Uterus (tissue), 4 donors: Measurements from ENCODE around the gene HSPG2. TPM values are rescaled to one million over a fixed set of nuclear protein-coding genes. Genes with fewer than 3 reads are reported as not detected.

Experiments used
- DNase-seq, 2 donors: peaks; one replicate each; pipeline ENCODE4 v3.0.0-alpha.2; 2019 to 2020
- H3K27ac ChIP-seq, 2 donors: fragments of 200-600 bp; sonication (generic); 1 replicate in 1 of 2; 2 replicates in 1 of 2; pipeline ENCODE4 v1.5.1; 2016 to 2018
- H3K27me3 ChIP-seq, 2 donors: fragments of 200-600 bp; sonication (generic); one replicate each; pipeline ENCODE4 v1.5.1; 2018 to 2019; ENCODE audit warnings: control low read depth in 1 of 2
- H3K36me3 ChIP-seq, 2 donors: fragments of 200-600 bp; sonication (generic); one replicate each; pipeline ENCODE4 v1.5.1; 2019; ENCODE audit warnings: control low read depth in 1 of 2
- H3K4me1 ChIP-seq, 2 donors: fragments of 200-600 bp; sonication (generic); one replicate each; pipeline ENCODE4 v1.5.1; 2018 to 2019; ENCODE audit warnings: control low read depth in 1 of 2
- H3K4me3 ChIP-seq, 2 donors: fragments of 200-600 bp; sonication (generic); 1 replicate in 1 of 2; 2 replicates in 1 of 2; pipeline ENCODE4 v1.5.1; 2018 to 2019; ENCODE audit warnings: mild to moderate bottlenecking in 1 of 2
- H3K9me3 ChIP-seq, 2 donors: fragments of 200-600 bp; sonication (generic); one replicate each; pipeline ENCODE4 v1.5.1; 2019; ENCODE audit warnings: control low read depth in 1 of 2
- CTCF ChIP-seq, 4 experiments: fragments of 200-600 bp in 2 of 4; fragments of 450-650 bp in 2 of 4; sonication (generic) in 2 of 4; IDR thresholded peaks; one replicate each; pipeline ENCODE4 v1.5.1; 2016 to 2019; ENCODE audit warnings: antibody characterized with exemption in 4 of 4, mild to moderate bottlenecking in 2 of 4, moderate library complexity in 1 of 4
- POLR2A ChIP-seq, 2 donors: fragments of 450-650 bp; IDR thresholded peaks; one replicate each; pipeline ENCODE4 v1.6.1; 2016; ENCODE audit warnings: antibody characterized with exemption in 2 of 2, mild to moderate bottlenecking in 1 of 2, moderate library complexity in 1 of 2
- intact Hi-C: fragments of 100-400 bp; cut with DNase I; formaldehyde crosslinking; loops from one replicate; pipeline ENCODE4 v1.15.1; 2023; ENCODE audit warnings: low total_unique reads
- total RNA-seq, 4 donors: library from RNA; depleted of rRNA in 3 of 4; stranded (reverse); fragments of >200 nt in 3 of 4; gene quantifications; one replicate each; pipeline versions ENCODE4 v1.1.0 to v1.2.4, GENCODE V29; 2014 to 2023
- donor health status: DM: yes; HTN: yes; CAD: no.

The HSPG2 gene
- total RNA-seq, 4 donors from 2014 or later, result 96.8 to 677 (median 290) TPM

GRCh38 chr1:21838359-21839157 is 98.6 kb downstream of the HSPG2 start:
- Histone ChIP-seq H3K4me1 (no peaks in the 10 kb centered on the region), H3K9me3 (peaks cover 0 to 8% of the 10 kb centered on the region in 2 donors), H3K36me3 (no peaks in the 10 kb centered on the region), H3K27ac (no peak overlapping the region), H3K4me3 (no peak overlapping the region), H3K27me3 (no peaks in the 10 kb centered on the region)
- no peak for TF ChIP-seq POLR2A (IDR thresholded peaks at IDR 0.05)
- TF ChIP-seq CTCF (IDR thresholded peaks at IDR 0.05), result no peak
- no peak for DNase-seq
- intact Hi-C loops, result no loop called here

DNA sequence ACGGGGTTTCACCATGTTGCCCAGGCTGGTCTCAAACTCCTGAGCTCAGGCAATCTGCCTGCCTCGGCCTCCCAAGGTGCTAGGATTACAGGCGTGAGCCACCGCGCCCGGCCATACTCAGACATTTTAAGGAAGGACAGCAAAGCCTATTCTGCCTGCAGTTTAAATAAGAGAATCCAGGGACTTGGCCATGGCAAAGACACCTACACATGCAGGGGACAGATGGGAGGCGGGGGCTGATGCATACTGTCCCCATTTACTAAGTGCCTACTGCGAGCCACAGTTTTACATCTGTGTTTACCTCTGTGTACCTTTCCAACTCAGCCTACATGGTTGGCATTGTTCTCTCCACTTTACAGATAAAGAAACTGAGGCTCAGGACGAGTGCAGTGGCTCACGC is 99.6 kb downstream of the HSPG2 start:
- Histone ChIP-seq H3K27ac (no peak overlapping the region), H3K9me3 (peaks cover 0 to 8% of the 10 kb centered on the region in 2 donors), H3K4me3 (no peak overlapping the region), H3K36me3 (no peaks in the 10 kb centered on the region), H3K27me3 (no peaks in the 10 kb centered on the region), H3K4me1 (no peaks in the 10 kb centered on the region)
- no peak for DNase-seq
- intact Hi-C loops, result no loop called here
- TF ChIP-seq CTCF (IDR thresholded peaks at IDR 0.05) (no peak), POLR2A (IDR thresholded peaks at IDR 0.05) (no peak)

DNA sequence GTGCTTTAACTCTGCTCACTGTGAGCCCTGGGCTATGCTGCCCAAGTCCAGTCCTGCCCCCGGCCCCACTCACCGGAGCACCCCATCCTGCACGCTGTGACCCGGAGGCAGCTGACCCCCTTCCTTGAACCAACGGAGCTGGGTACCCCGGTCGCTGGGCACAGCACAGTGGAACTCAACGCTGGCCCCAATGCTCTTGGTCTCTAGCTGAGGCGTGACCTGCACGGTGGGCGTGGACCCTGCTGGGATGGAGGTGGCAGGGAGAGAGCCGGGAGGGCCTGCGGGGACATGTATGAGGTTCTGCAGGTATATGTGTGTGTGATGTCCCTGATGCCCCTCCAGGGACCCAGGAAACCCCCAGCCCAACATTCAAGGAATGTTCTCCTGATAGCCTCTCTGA is 100.4 kb downstream of the HSPG2 start:
- no peak overlapping the region for H3K4me3 ChIP-seq
- no peak for TF ChIP-seq CTCF (IDR thresholded peaks at IDR 0.05)
- TF ChIP-seq POLR2A (IDR thresholded peaks at IDR 0.05), result no peak
- no peak overlapping the region for H3K27ac ChIP-seq
- peaks cover 0 to 8% of the 10 kb centered on the region in 2 donors for H3K9me3 ChIP-seq
- H3K36me3 ChIP-seq, result no peaks in the 10 kb centered on the region
- intact Hi-C loops, result no loop called here
- H3K27me3 ChIP-seq, result no peaks in the 10 kb centered on the region
- no peak for DNase-seq
- no peaks in the 10 kb centered on the region for H3K4me1 ChIP-seq

GRCh38 chr1:21836010-21836409 is 101.1 kb downstream of the HSPG2 start:
- intact Hi-C loops, result no loop called here
- no peaks in the 10 kb centered on the region for H3K36me3 ChIP-seq
- no peak for TF ChIP-seq POLR2A (IDR thresholded peaks at IDR 0.05)
- no peak for TF ChIP-seq CTCF (IDR thresholded peaks at IDR 0.05)

GRCh38 chr1:21834666-21835065 is 102.4 kb downstream of the HSPG2 start:
- Histone ChIP-seq H3K4me1 (no peaks in the 10 kb centered on the region), H3K27ac (no peak overlapping the region), H3K4me3 (no peak overlapping the region), H3K9me3 (peaks cover 0 to 8% of the 10 kb centered on the region in 2 donors), H3K36me3 (no peaks in the 10 kb centered on the region), H3K27me3 (no peaks in the 10 kb centered on the region)
- intact Hi-C loops, result no loop called here
- TF ChIP-seq POLR2A (IDR thresholded peaks at IDR 0.05) (no peak), CTCF (IDR thresholded peaks at IDR 0.05) (no peak)
- no peak for DNase-seq

More at GRCh38 chr1:21836010-21836409, 101.1 kb downstream of the HSPG2 start:
- H3K4me1 ChIP-seq, result no peaks in the 10 kb centered on the region
- no peak for DNase-seq
- H3K27ac ChIP-seq, result no peak overlapping the region
- H3K4me3 ChIP-seq, result no peak overlapping the region
- H3K9me3 ChIP-seq, result peaks cover 0 to 8% of the 10 kb centered on the region in 2 donors
- no peaks in the 10 kb centered on the region for H3K27me3 ChIP-seq
